ENCODE measurements around the gene SPATA22.
"Not testable (repeated sequence)": the region's sequence is repeated elsewhere in the genome, so short reads cannot be mapped to it uniquely, and the experiment has no call there.

The SPATA22 gene

GRCh38 chr17:3471599-3471998 is at the start of gene SPATA22:
TSS of gene SPATA22 (minus strand) at chr17:3471819. CDS start at chr17:3469325, 2,494 bp downstream.
- DNase-seq, result no peak

DNA sequence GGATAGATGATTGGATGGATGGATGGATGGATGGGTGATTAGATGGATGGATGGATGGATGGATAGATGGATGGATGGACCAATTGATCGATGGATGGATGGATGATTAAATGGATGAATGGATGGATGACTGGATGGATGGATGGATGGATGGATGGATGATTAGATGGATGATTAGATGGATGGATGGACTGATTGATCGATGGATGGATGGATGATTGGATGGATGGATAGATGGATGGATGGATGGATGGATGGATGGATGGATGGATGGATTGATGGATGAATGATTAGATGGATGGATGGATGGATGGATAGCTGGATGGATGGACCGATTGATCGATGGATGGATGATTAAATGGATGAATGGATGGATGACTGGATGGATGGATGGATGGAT is 47.9 kb upstream of the SPATA22 start:
- not testable (repeated sequence) for DNase-seq

DNA sequence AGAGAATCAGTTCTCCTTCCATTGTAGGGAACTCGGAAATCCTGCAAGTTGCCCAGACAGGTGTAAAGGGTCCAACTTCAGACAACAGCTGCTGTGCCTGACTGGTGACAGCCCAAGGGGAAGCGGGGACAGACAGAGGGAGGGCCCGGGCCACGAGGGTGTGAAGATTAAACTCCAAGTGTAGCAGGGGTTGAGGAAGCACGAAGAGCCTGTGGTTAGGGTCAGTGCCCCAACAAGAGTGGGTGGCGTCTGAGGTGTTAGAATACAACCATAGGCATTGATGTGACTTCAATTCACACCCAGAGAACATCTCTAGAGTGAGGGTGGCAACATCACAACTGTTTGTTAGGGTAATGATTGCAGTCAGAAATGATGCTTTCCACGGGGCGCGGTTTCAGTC is 43.3 kb upstream of the SPATA22 start:
- no peak for DNase-seq

DNA sequence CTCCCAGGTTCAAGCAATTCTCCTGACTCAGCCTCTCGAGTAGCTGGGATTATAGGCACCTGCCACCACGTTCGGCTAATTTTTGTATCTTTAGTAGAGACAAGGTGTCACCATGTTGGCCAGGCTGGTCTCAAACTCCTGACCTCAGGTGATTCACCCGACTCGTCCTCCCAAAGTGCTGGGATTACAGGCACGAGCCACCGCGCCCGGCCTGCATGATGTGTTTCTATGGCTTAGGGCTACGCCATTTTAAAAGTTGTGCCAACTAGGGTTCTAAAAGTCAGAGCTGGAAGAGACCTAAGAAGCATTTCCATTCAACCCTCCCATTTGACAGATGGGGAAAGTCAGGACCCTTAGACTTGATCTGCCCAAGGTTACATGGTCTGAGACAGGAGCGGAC is 42.5 kb upstream of the SPATA22 start:
- DNase-seq, result not testable (repeated sequence)

DNA sequence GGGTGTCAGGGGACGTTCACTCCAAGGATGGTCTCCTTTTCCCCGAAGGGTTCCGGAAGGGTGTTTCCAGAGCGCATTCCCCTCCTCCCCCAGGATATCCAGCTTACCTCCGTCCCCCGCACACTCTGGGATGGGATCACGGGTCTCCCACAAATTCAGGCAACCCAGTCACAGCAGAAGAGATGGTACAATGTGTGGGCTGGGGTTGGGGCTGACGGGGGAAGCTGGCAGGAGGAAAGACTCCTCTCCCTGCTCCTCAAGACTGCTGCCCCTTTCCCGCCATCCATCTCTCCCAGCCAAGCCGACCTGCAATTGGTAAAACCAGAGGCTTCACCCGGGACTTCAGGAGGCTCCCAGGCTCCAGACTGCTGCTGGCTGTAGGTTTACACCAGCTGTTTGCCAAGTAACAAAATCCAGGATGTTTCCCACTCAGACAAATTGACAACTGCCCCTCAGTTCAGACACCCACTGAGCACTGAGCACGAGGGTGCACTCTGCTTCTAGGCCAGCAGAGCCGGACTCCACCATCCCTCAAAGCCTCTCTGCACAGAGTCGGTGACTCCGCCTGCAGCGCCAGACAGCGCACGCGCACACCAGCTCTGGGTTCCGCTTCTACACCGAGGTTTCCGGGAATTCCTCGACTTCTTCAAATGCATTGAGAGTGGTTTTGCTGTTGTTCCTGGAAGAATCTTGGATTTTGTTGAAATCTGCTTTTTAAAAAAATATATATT is 41.9 kb upstream of the SPATA22 start:
- DNase-seq, result no peak

- DNase-seq, result no peak
These were observed 41.0 kb upstream of the SPATA22 start for GRCh38 chr17:3512505-3513171.

- no peak for DNase-seq
These were observed 40.4 kb upstream of the SPATA22 start for GRCh38 chr17:3511852-3512504.

DNA sequence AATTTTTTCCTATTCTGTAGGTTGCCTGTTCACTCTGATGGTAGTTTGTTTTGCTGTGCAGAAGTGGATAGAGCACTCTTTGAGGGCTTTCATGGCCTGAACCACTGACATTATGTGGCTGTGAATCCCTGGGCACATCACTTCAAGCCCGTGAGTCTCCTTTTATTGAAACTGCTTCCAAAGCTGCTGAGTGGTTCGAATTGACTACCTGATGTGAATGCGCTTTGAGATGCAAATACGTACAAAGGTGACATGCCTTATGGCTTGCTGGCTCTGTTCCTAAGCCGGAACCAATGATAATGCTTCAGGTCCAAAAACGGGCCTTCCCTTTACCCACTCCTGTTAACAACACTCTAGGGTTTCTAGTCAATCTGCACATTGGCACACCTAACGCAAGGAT is 38.5 kb upstream of the SPATA22 start:
- DNase-seq, result no peak

- DNase-seq, result no peak
These were observed 36.2 kb upstream of the SPATA22 start for GRCh38 chr17:3507869-3508268.

DNA sequence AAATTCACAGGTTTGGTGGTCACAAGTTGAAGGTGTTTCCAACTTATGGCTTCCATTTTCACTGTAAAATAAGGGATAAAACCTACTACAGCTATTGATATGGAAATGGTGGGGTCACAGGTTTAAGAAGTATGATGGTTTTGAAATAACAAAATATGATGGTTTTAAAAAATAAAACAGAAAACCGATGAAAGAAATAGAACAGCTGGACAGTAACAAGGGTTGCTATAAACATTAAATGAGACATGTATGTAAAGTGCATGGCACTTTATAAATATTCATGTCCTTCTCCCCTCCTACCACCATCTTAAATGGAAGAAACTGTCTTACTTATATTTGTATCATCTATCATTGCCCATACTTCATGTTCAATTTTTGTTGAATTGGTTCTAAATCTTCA is 35.5 kb upstream of the SPATA22 start:
- no peak for DNase-seq

GRCh38 chr17:3506054-3506453 is 34.4 kb upstream of the SPATA22 start:
- no peak for DNase-seq

DNA sequence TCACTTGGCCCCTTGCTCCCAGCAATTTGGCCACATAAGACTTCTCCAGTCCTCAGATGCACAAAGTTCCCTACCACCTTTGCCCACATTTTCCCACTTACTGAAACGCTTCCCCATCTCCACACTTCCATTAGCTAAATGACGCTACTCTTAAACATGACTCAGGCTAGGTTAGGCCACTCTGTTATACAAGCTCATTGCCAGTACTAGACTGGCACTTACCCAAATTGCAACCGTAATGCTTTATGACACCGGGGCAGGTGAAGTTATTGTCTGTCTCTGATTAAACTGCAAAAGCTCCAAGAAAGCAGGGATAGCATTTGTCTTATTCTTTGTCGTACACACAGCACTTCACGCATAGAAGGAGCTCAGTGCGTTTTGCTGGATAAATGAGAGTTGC is 33.4 kb upstream of the SPATA22 start:
- no peak for DNase-seq

GRCh38 chr17:3503285-3503684 is 31.7 kb upstream of the SPATA22 start:
- DNase-seq, result no peak

- DNase-seq, result no peak
These were observed 30.8 kb upstream of the SPATA22 start for GRCh38 chr17:3502466-3502865.

GRCh38 chr17:3501344-3501743 is 29.7 kb upstream of the SPATA22 start:
- no peak for DNase-seq

GRCh38 chr17:3497101-3497500 is 25.5 kb upstream of the SPATA22 start:
- no peak for DNase-seq

- DNase-seq, result no peak
These were observed 14.0 kb upstream of the SPATA22 start for GRCh38 chr17:3485481-3486068.

DNA sequence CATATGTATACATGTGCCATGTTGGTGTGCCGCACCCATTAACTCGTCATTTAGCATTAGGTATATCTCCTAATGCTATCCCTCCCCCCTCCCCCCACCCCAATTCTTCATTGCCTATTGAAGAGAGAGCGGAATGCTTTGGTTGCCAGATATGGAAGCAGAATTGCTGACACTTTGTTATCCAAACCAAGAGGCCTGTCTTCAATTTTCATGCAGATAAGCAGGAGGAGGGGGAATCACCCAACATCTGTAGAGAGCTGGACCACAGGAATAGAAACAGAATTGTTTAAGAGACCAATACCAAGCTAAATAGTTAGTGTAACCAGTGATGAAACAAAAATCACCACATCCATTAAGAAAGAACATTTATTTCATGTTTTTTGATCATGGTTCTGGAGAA is 11.2 kb upstream of the SPATA22 start:
- DNase-seq, result no peak

- no peak for DNase-seq
These were observed 8.4 kb upstream of the SPATA22 start for GRCh38 chr17:3479988-3480387.

- no peak for DNase-seq
These were observed 4.4 kb upstream of the SPATA22 start, which contains the start of gene ASPA for GRCh38 chr17:3475812-3476610. TSS of gene ASPA (plus strand) at chr17:3475997. CDS start at chr17:3476160, 163 bp downstream.

- DNase-seq, result no peak
These were observed 3.6 kb upstream of the SPATA22 start for GRCh38 chr17:3475251-3475685.

- DNase-seq, result no peak
These were observed 2.6 kb upstream of the SPATA22 start for GRCh38 chr17:3474212-3474611.

- no peak for DNase-seq
These were observed 518 bp upstream of the SPATA22 start for GRCh38 chr17:3472137-3472536.
